Measurements from ENCODE around the gene MRPS21.

GRCh38 chr1:150259758-150260669, 33.6 kb upstream of the MRPS21 start:
- no peak for TF ChIP-seq CTCF (conservative IDR thresholded peaks at IDR 0.05 in 1 of 2, IDR thresholded peaks at IDR 0.05 in 1 of 2; ENCODE audit: extremely low read depth in 1 of 2, insufficient read depth in 1 of 2, low read depth in 1 of 2, low read length in 2 of 2)
- TF ChIP-seq EZH2 (IDR thresholded peaks at IDR 0.05; ENCODE audit: borderline replicate concordance, low read length) = no peak

Measured in mammary epithelial cell (primary cell).